Left ventricle myocardium inferior (tissue), 1 donor: ENCODE data around the gene TDRD15. TPM values are rescaled to one million over a fixed set of nuclear protein-coding genes. Genes with fewer than 3 reads are reported as not detected.

Experiments used
- DNase-seq: peaks from one replicate; pipeline ENCODE4 v3.0.0-alpha.2; 2020
- H3K27ac ChIP-seq: fragments of 200-600 bp; replicated peaks from 2 replicates; pipeline ENCODE4 v1.8.0; 2021
- H3K27me3 ChIP-seq: fragments of 200-600 bp; 2 replicates; pipeline ENCODE4 v1.8.0; 2021; ENCODE audit warnings: low read depth
- H3K36me3 ChIP-seq: fragments of 200-600 bp; 2 replicates; pipeline ENCODE4 v1.8.0; 2021
- H3K4me1 ChIP-seq: fragments of 200-600 bp; 2 replicates; pipeline ENCODE4 v1.8.0; 2021
- H3K4me3 ChIP-seq: fragments of 200-600 bp; 2 replicates; pipeline ENCODE4 v1.8.0; 2021; ENCODE audit warnings: mild to moderate bottlenecking, moderate library complexity
- H3K9me3 ChIP-seq: fragments of 200-600 bp; replicated peaks from 2 replicates; pipeline ENCODE4 v1.8.0; 2021
- CTCF ChIP-seq: fragments of 200-600 bp; IDR thresholded peaks from 2 replicates; pipeline ENCODE4 v1.8.0; 2021; ENCODE audit warnings: antibody characterized with exemption, mild to moderate bottlenecking, borderline replicate concordance
- intact Hi-C: fragments of 100-400 bp; cut with micrococcal nuclease; formaldehyde crosslinking; loops from one replicate; pipeline ENCODE4 v1.11.0; 2022
- total RNA-seq: library from RNA; stranded (reverse); fragmentation: NEBNext Ultra II Directional; extraction: Animal tissue kit (Norgen Biotek cat#: 25700); gene quantifications from one replicate; pipeline ENCODE4 v1.2.1, GENCODE V29; 2021
- donor health status: DM: no; HTN: yes; CAD: no; lungs with severe emphysema.

The TDRD15 gene
- total RNA-seq, 1 donor from 2014 or later = not detected

- TF ChIP-seq CTCF = no peak
- no peaks in the 10 kb centered on the region for H3K36me3 ChIP-seq
Measured at GRCh38 chr2:21161832-21162614, 38.3 kb downstream of the TDRD15 start.

GRCh38 chr2:21162615-21162878, 38.8 kb downstream of the TDRD15 start:
- H3K4me3 ChIP-seq = no peak overlapping the region
- no peak for TF ChIP-seq CTCF
- peaks cover 2% of the 10 kb centered on the region for H3K27me3 ChIP-seq
- H3K4me1 ChIP-seq = no peaks in the 10 kb centered on the region
- H3K36me3 ChIP-seq = no peaks in the 10 kb centered on the region
- H3K9me3 ChIP-seq = no peaks in the 10 kb centered on the region
- no peak for DNase-seq
- intact Hi-C loops = no loop called here
- no peak overlapping the region for H3K27ac ChIP-seq

More at GRCh38 chr2:21161832-21162614, 38.3 kb downstream of the TDRD15 start:
- DNase-seq = no peak
- H3K4me1 ChIP-seq = no peaks in the 10 kb centered on the region
- H3K27me3 ChIP-seq = peaks cover 4% of the 10 kb centered on the region
- H3K27ac ChIP-seq = no peak overlapping the region
- no peaks in the 10 kb centered on the region for H3K9me3 ChIP-seq
- H3K4me3 ChIP-seq = no peak overlapping the region
- intact Hi-C loops = no loop called here

- no peaks in the 10 kb centered on the region for H3K4me1 ChIP-seq
- no peaks in the 10 kb centered on the region for H3K36me3 ChIP-seq
- H3K27ac ChIP-seq = no peak overlapping the region
- intact Hi-C loops = no loop called here
- no peak overlapping the region for H3K4me3 ChIP-seq
- no peaks in the 10 kb centered on the region for H3K9me3 ChIP-seq
- TF ChIP-seq CTCF = no peak
- no peak for DNase-seq
- no peaks in the 10 kb centered on the region for H3K27me3 ChIP-seq
Measured at GRCh38 chr2:21163213-21163612, 39.4 kb downstream of the TDRD15 start.

GRCh38 chr2:21165350-21165749, 41.6 kb downstream of the TDRD15 start:
- no peak for TF ChIP-seq CTCF
- intact Hi-C loops = no loop called here
- H3K27me3 ChIP-seq = peaks cover 5% of the 10 kb centered on the region
- H3K4me3 ChIP-seq = no peak overlapping the region
- no peaks in the 10 kb centered on the region for H3K9me3 ChIP-seq
- H3K27ac ChIP-seq = no peak overlapping the region
- H3K36me3 ChIP-seq = no peaks in the 10 kb centered on the region
- H3K4me1 ChIP-seq = no peaks in the 10 kb centered on the region
- DNase-seq = no peak

- Histone ChIP-seq H3K4me3 (peak overlapping the region; percentile 22), H3K27me3 (no peaks in the 10 kb centered on the region), H3K9me3 (no peaks in the 10 kb centered on the region), H3K27ac (no peak overlapping the region), H3K36me3 (no peaks in the 10 kb centered on the region), H3K4me1 (peaks cover 10% of the 10 kb centered on the region)
- intact Hi-C loops = loop anchor here (2.0 kb wide), 1 partner anchor 143 kb away; no protein-coding TSS in a partner anchor
- no peak for DNase-seq
- TF ChIP-seq CTCF = peak; percentile 61
Measured at GRCh38 chr2:21175895-21176646, 52.3 kb downstream of the TDRD15 start.
